ENCODE results near the gene MXRA8. TPM values are rescaled to one million over a fixed set of nuclear protein-coding genes. Genes with fewer than 3 reads are reported as not detected.

The MXRA8 gene
- total and polyA plus RNA-seq, 9 of the 15 experiments (the other 6 are each of a cell fraction or from before 2014, with no cell fraction given), result 0.66 to 11.3 (median 6.3) TPM

DNA sequence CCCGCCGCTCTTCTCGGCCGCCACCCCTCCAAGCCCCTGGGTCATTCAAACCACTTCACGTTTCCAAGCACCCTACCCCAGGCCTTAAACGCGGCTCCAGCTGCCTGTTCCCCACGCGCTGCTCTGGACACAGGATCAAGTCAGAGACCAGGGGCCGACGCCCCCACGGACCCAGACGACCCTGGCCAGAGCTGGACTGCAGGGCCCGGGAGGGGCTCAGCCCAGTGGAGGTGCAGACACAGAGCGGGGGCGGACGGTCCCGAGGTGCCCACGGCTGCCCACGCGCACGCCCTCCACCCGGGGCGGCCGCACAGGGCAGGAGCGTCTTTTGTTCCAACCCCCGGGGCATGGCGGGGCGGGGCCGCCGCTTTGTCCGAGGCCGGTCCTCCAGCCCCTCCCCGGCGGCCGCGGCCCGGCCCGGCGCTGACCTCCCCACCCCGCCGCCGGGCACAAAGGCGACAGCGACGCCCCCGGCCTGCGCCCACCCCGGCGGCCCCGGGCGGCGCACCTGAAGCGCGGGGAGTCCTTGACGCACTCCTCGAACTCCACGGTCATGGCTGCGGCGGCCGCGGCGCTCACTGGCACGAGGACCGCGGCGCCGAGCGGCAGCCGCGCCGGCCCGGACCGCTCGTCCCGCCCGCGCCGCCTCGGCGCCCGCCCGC is 51.0 kb downstream of the MXRA8 start (continued):
- TF ChIP-seq, protein P1, sequence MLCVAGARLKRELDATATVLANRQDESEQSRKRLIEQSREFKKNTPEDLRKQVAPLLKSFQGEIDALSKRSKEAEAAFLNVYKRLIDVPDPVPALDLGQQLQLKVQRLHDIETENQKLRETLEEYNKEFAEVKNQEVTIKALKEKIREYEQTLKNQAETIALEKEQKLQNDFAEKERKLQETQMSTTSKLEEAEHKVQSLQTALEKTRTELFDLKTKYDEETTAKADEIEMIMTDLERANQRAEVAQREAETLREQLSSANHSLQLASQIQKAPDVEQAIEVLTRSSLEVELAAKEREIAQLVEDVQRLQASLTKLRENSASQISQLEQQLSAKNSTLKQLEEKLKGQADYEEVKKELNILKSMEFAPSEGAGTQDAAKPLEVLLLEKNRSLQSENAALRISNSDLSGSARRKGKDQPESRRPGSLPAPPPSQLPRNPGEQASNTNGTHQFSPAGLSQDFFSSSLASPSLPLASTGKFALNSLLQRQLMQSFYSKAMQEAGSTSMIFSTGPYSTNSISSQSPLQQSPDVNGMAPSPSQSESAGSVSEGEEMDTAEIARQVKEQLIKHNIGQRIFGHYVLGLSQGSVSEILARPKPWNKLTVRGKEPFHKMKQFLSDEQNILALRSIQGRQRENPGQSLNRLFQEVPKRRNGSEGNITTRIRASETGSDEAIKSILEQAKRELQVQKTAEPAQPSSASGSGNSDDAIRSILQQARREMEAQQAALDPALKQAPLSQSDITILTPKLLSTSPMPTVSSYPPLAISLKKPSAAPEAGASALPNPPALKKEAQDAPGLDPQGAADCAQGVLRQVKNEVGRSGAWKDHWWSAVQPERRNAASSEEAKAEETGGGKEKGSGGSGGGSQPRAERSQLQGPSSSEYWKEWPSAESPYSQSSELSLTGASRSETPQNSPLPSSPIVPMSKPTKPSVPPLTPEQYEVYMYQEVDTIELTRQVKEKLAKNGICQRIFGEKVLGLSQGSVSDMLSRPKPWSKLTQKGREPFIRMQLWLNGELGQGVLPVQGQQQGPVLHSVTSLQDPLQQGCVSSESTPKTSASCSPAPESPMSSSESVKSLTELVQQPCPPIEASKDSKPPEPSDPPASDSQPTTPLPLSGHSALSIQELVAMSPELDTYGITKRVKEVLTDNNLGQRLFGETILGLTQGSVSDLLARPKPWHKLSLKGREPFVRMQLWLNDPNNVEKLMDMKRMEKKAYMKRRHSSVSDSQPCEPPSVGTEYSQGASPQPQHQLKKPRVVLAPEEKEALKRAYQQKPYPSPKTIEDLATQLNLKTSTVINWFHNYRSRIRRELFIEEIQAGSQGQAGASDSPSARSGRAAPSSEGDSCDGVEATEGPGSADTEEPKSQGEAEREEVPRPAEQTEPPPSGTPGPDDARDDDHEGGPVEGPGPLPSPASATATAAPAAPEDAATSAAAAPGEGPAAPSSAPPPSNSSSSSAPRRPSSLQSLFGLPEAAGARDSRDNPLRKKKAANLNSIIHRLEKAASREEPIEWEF (CRISPR knock-in tag; IDR thresholded peaks at IDR 0.05), result no peak
- TF ChIP-seq ZNF583 (CRISPR knock-in tag; IDR thresholded peaks at IDR 0.05), result no peak
- no peak for TF ChIP-seq XRCC4 (IDR thresholded peaks at IDR 0.05; ENCODE audit: extremely low read depth, insufficient read depth, insufficient read length)
- no peak for TF ChIP-seq ZNF134 (CRISPR knock-in tag; conservative IDR thresholded peaks at IDR 0.05)
- TF ChIP-seq GATA2 (CRISPR knock-in tag; IDR thresholded peaks at IDR 0.05), result no peak
- no peak for TF ChIP-seq RBM17 (IDR thresholded peaks at IDR 0.05; ENCODE audit: borderline replicate concordance, low read depth, low read length)
- TF ChIP-seq, protein P2, sequence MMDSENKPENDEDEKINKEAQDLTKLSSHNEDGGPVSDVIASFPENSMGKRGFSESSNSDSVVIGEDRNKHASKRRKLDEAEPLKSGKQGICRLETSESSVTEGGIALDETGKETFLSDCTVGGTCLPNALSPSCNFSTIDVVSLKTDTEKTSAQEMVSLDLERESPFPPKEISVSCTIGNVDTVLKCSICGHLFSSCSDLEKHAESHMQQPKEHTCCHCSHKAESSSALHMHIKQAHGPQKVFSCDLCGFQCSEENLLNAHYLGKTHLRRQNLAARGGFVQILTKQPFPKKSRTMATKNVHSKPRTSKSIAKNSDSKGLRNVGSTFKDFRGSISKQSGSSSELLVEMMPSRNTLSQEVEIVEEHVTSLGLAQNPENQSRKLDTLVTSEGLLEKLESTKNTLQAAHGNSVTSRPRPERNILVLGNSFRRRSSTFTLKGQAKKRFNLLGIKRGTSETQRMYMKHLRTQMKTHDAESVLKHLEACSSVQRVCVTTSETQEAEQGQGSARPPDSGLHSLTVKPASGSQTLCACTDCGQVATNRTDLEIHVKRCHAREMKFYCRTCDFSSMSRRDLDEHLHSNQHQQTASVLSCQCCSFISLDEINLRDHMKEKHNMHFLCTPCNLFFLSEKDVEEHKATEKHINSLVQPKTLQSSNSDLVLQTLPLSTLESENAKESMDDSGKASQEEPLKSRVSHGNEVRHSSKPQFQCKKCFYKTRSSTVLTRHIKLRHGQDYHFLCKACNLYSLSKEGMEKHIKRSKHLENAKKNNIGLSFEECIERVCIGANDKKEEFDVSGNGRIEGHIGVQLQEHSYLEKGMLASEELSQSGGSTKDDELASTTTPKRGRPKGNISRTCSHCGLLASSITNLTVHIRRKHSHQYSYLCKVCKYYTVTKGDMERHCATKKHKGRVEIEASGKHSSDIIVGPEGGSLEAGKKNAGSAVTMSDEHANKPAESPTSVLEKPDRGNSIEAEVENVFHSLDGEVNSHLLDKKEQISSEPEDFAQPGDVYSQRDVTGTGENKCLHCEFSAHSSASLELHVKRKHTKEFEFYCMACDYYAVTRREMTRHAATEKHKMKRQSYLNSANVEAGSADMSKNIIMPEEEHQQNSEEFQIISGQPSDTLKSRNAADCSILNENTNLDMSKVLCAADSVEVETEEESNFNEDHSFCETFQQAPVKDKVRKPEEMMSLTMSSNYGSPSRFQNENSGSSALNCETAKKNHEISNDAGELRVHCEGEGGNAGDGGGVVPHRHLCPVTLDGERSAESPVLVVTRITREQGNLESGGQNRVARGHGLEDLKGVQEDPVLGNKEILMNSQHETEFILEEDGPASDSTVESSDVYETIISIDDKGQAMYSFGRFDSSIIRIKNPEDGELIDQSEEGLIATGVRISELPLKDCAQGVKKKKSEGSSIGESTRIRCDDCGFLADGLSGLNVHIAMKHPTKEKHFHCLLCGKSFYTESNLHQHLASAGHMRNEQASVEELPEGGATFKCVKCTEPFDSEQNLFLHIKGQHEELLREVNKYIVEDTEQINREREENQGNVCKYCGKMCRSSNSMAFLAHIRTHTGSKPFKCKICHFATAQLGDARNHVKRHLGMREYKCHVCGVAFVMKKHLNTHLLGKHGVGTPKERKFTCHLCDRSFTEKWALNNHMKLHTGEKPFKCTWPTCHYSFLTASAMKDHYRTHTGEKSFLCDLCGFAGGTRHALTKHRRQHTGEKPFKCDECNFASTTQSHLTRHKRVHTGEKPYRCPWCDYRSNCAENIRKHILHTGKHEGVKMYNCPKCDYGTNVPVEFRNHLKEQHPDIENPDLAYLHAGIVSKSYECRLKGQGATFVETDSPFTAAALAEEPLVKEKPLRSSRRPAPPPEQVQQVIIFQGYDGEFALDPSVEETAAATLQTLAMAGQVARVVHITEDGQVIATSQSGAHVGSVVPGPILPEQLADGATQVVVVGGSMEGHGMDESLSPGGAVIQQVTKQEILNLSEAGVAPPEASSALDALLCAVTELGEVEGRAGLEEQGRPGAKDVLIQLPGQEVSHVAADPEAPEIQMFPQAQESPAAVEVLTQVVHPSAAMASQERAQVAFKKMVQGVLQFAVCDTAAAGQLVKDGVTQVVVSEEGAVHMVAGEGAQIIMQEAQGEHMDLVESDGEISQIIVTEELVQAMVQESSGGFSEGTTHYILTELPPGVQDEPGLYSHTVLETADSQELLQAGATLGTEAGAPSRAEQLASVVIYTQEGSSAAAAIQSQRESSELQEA (IDR thresholded peaks at IDR 0.05; ENCODE audit: low read depth), result no peak
- no peak for TF ChIP-seq LEF1 (IDR thresholded peaks at IDR 0.05)
- TF ChIP-seq DPF2 (IDR thresholded peaks at IDR 0.05), result no peak
- TF ChIP-seq, protein P3, sequence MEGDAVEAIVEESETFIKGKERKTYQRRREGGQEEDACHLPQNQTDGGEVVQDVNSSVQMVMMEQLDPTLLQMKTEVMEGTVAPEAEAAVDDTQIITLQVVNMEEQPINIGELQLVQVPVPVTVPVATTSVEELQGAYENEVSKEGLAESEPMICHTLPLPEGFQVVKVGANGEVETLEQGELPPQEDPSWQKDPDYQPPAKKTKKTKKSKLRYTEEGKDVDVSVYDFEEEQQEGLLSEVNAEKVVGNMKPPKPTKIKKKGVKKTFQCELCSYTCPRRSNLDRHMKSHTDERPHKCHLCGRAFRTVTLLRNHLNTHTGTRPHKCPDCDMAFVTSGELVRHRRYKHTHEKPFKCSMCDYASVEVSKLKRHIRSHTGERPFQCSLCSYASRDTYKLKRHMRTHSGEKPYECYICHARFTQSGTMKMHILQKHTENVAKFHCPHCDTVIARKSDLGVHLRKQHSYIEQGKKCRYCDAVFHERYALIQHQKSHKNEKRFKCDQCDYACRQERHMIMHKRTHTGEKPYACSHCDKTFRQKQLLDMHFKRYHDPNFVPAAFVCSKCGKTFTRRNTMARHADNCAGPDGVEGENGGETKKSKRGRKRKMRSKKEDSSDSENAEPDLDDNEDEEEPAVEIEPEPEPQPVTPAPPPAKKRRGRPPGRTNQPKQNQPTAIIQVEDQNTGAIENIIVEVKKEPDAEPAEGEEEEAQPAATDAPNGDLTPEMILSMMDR (IDR thresholded peaks at IDR 0.05 in 2 of 3, conservative IDR thresholded peaks at IDR 0.05 in 1 of 3; ENCODE audit: insufficient read depth in 2 of 3, low read depth in 1 of 3, low read length in 3 of 3), result no peak
- TF ChIP-seq, protein P4, sequence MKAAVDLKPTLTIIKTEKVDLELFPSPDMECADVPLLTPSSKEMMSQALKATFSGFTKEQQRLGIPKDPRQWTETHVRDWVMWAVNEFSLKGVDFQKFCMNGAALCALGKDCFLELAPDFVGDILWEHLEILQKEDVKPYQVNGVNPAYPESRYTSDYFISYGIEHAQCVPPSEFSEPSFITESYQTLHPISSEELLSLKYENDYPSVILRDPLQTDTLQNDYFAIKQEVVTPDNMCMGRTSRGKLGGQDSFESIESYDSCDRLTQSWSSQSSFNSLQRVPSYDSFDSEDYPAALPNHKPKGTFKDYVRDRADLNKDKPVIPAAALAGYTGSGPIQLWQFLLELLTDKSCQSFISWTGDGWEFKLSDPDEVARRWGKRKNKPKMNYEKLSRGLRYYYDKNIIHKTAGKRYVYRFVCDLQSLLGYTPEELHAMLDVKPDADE (conservative IDR thresholded peaks at IDR 0.05; ENCODE audit: control insufficient read depth, low read depth, low read length), result no peak
- TF ChIP-seq MCM3 (IDR thresholded peaks at IDR 0.05), result no peak
